ENCODE results near the gene LPIN3.

DNA sequence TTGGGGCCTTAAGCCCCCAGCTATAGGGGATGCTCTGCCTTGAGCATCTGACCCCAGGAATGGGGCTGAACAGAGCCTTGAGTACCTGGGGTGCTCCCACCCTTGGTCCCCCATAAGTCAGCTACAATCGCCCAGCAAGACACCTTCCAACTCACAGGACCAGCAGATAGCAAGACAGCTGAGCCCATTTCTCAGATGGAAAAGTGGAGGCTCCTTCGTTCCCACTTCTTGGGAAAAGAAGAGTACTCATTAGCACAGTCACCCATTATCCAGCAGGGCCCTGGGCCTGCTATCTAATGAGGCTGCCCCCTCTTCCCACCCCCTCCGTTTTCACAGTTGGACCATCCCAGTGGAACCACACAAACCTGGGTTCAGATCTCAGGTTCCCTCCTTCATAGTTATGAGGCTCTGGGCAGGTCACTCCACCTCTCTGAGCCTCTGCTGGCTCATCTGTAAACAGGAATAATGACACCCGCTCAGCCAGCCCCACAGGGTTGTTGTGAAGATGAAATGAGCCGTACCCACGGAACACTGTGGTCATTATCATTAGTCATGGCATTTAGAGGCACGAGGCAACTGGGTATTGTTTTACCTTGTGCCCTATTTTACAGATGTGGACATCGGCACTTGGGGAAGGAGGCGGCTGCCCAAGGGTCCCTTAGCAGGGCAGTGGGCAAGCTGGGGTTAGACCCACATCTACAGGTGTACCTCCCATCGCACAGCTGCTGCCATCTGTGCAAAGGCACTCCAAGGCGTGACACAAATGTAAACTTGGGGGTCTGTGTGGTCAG lies 4.5 kb downstream of the LPIN3 start:
- TF ChIP-seq TAF1 (IDR thresholded peaks at IDR 0.05; ENCODE audit: borderline replicate concordance, insufficient read depth, low read length) (no peak), POLR2AphosphoS5 (IDR thresholded peaks at IDR 0.05; ENCODE audit: low read depth, low read length) (no peak)

Measured in PFSK-1 (cell line).